Thoracic aorta (tissue), 2 donors: ENCODE measurements around the gene UBASH3B. TPM values are rescaled to one million over a fixed set of nuclear protein-coding genes. Genes with fewer than 3 reads are reported as not detected.

ENCODE experiments used
- ATAC-seq: fragments of 150-250 bp; one replicate; pipeline ENCODE4 v1.8.0; 2017; ENCODE audit warnings: low read depth; ENCODE audit not compliant: insufficient number of reproducible peaks, low FRiP score
- DNase-seq: peaks from one replicate; pipeline ENCODE4 v3.0.0-alpha.2; 2020; ENCODE audit warnings: low spot score
- H3K27ac ChIP-seq, 2 donors: fragments of 200-600 bp; sonication (generic); 1 replicate in 1 of 2; 2 replicates in 1 of 2; pipeline ENCODE4 v1.5.1; 2016; ENCODE audit warnings: mild to moderate bottlenecking in 2 of 2, moderate library complexity in 2 of 2
- H3K27me3 ChIP-seq: fragments of 200-600 bp; sonication (generic); replicated peaks from 2 replicates; pipeline ENCODE4 v1.6.0; 2016; ENCODE audit warnings: mild to moderate bottlenecking; ENCODE audit not compliant: insufficient read depth
- H3K36me3 ChIP-seq: fragments of 200-600 bp; sonication (generic); one replicate; pipeline ENCODE4 v1.5.1; 2016
- H3K4me1 ChIP-seq, 2 donors: fragments of 200-600 bp; sonication (generic); 1 replicate in 1 of 2; 2 replicates in 1 of 2; pipeline versions ENCODE4 v1.5.1 to v1.6.0; 2016; ENCODE audit warnings: low read depth in 2 of 2, mild to moderate bottlenecking in 1 of 2; ENCODE audit not compliant: control insufficient read depth in 1 of 2
- H3K4me3 ChIP-seq: fragments of 200-600 bp; sonication (generic); 2 replicates; pipeline ENCODE4 v1.5.1; 2016; ENCODE audit warnings: mild to moderate bottlenecking
- H3K9me3 ChIP-seq: fragments of 200-600 bp; sonication (generic); 2 replicates; pipeline ENCODE4 v1.5.1; 2016
- total RNA-seq, 2 donors: library from RNA; depleted of rRNA; stranded (reverse); fragments of >200 nt; gene quantifications; one replicate each; pipeline versions ENCODE4 v1.1.0 to v1.2.3, GENCODE V29; 2016
- TF ChIP-seq, protein P1 (sequence below): fragments of 200-600 bp; sonication (generic); IDR thresholded peaks from one replicate; pipeline ENCODE4 v1.5.1; 2019; ENCODE audit warnings: antibody characterized with exemption

UBASH3B gene
- total RNA-seq, 2 donors from 2014 or later = 6.1 to 12.3 TPM

DNA sequence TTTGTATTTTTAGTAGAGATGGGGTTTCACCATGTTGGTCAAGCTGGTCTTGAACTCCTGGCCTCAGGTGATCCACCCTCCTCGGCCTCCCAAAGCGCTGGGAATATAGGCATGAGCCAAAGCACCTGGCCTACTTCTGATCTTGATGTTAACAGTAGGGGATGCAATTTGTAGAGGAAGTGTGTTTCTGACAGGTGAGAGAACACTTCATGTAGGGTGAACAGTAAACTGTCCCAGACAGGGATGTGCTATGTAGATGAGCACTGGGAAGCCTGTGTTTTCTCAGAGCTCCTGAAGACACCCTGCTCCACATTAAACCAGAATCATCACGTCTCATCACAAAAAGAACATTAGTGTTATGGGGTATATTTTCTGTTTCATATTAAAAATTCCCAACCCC is 45.1 kb downstream of the UBASH3B start:
- TF ChIP-seq, protein P1, sequence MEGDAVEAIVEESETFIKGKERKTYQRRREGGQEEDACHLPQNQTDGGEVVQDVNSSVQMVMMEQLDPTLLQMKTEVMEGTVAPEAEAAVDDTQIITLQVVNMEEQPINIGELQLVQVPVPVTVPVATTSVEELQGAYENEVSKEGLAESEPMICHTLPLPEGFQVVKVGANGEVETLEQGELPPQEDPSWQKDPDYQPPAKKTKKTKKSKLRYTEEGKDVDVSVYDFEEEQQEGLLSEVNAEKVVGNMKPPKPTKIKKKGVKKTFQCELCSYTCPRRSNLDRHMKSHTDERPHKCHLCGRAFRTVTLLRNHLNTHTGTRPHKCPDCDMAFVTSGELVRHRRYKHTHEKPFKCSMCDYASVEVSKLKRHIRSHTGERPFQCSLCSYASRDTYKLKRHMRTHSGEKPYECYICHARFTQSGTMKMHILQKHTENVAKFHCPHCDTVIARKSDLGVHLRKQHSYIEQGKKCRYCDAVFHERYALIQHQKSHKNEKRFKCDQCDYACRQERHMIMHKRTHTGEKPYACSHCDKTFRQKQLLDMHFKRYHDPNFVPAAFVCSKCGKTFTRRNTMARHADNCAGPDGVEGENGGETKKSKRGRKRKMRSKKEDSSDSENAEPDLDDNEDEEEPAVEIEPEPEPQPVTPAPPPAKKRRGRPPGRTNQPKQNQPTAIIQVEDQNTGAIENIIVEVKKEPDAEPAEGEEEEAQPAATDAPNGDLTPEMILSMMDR = no peak
- no peaks in the 10 kb centered on the region for H3K9me3 ChIP-seq
- no peak for ATAC-seq

DNA sequence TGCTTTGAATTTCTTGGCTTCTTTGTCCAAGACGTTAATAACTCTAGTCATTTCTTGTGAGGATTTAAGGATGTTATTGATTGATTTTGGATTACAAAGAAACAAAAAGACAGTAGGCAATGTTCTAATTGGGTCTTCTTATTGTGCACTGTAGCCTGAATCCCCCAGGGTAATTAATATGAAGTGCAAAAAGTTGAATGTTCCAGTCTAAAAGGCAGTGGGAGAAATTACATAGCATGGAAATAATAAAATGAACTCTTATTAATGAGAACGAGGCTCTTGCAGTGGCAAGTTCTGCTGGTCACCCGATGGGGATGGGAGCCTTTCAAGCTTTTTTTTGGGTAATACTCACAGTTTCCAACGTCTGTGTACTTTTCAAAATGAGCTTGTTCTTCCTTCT is 45.6 kb downstream of the UBASH3B start:
- no peak for DNase-seq
- Histone ChIP-seq H3K27ac (no peak overlapping the region), H3K27me3 (no peaks in the 10 kb centered on the region), H3K4me3 (no peak overlapping the region), H3K9me3 (no peaks in the 10 kb centered on the region), H3K36me3 (no peaks in the 10 kb centered on the region), H3K4me1 (no peaks in the 10 kb centered on the region)
- no peak for ATAC-seq
- TF ChIP-seq, protein P1 = no peak

More for the DNA sequence above, 45.1 kb downstream of the UBASH3B start:
- no peak overlapping the region for H3K4me3 ChIP-seq
- no peak overlapping the region for H3K27ac ChIP-seq
- no peaks in the 10 kb centered on the region for H3K36me3 ChIP-seq
- no peak for DNase-seq
- no peaks in the 10 kb centered on the region for H3K4me1 ChIP-seq
- H3K27me3 ChIP-seq = no peaks in the 10 kb centered on the region

DNA sequence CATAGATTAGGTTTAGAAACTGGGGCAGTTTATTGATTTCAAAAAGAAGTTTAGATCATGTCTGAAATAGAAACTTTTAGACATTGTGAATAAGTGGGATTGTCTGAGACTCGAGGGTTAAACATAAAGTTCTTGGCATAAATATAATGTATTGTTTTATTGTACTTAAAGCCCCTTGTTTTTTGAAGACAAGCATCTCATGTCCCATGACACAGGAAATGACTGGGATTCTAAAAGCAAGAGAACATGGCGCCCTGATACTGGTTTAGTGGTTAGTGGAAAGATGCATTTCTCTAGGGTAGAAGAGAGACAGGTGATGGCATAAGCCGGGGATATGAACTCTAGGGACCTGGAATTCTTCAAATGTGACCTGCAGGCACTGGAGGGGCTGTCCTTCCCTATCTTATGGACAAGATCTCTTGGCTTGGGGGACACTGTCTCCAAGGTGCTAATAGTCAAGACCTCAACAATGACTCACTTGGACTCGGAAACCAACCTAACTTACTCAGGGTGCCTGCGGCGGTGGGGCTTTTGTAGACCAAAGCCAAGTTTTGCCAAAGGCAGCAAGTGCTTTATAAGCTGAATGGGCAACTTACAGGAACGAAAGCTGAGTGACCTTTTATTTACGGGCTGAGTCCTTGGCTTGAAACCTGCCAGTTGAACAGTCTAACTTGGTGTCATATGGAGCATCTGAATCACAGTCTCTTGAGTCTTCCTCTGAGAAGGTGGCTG is 48.2 kb downstream of the UBASH3B start:
- ATAC-seq (no peak), DNase-seq (no peak)
- H3K9me3 ChIP-seq = no peaks in the 10 kb centered on the region
- H3K27me3 ChIP-seq = no peaks in the 10 kb centered on the region
- H3K27ac ChIP-seq = no peak overlapping the region
- no peak overlapping the region for H3K4me3 ChIP-seq
- TF ChIP-seq, protein P1 = no peak
- no peaks in the 10 kb centered on the region for H3K36me3 ChIP-seq
- H3K4me1 ChIP-seq = no peaks in the 10 kb centered on the region

DNA sequence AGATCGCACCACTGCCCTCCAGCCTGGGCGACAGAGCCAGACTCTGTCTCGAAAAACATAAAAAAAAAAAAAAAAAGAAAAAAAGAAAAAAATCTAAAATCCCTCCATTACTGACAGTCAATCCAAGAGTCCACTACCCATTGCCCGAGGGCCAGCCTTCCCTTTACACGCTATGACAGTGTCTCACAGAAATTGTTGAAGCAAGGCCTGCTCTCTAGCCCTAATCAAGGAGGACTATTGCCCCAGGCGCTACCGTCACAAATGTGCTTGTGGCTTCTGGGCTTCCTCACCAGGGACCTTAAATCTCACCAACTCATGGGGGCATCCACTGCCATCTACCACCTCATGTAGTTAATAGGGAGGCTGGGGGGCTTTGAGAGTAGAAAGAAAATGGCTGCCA is 49.9 kb downstream of the UBASH3B start:
- H3K36me3 ChIP-seq = no peaks in the 10 kb centered on the region
- H3K4me3 ChIP-seq = no peak overlapping the region
- TF ChIP-seq, protein P1 = no peak
- H3K27me3 ChIP-seq = no peaks in the 10 kb centered on the region
- ATAC-seq (no peak), DNase-seq (no peak)
- H3K9me3 ChIP-seq = no peaks in the 10 kb centered on the region
- H3K27ac ChIP-seq = no peak overlapping the region
- H3K4me1 ChIP-seq = no peaks in the 10 kb centered on the region

DNA sequence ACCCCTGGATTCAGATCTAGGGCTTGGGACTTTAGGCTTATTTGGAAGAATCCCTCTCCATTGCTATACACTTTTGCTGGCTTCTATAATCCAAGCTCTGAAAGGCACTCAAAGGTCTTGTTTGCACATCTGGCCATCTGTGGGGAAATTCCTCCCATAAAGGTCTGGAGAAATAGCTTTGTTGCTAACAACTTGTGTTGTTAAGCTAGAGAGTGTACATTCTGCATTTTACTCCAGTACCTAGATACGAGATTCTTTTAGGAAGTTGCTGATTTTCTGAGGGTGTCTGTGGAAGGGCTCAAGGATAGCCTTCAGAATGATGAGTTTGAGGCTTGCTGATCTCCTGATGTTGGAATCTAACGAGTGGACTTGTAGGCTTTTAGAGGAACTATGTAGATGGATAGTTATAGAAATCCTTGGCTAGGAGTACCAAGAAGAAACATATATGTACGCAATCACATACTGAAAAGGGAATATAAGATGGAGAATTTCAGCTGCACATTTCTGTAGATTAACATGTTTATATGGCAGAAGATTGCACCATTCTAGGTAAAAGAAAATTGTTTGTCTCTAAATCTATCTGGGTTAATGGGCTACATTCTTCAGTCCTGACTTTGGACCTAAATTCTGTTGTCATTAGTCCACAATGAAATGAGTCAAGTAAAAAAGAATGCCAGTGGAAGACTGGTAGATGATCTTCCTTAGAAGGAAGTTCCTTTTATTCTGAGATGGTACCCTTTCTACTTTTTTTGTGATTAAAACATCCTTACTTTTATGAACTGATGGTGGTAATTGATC is 51.0 kb downstream of the UBASH3B start:
- no peak for ATAC-seq
- no peak for DNase-seq
- TF ChIP-seq, protein P1 = no peak
- no peak overlapping the region for H3K27ac ChIP-seq
- no peaks in the 10 kb centered on the region for H3K9me3 ChIP-seq
- no peaks in the 10 kb centered on the region for H3K36me3 ChIP-seq
- H3K4me1 ChIP-seq = no peaks in the 10 kb centered on the region
- no peaks in the 10 kb centered on the region for H3K27me3 ChIP-seq
- no peak overlapping the region for H3K4me3 ChIP-seq
